Breast epithelium (tissue), 3 donors: ENCODE data around the gene MSANTD7.

Experiments used
- POLR2A ChIP-seq: fragments of 450-650 bp; IDR thresholded peaks from one replicate; pipeline ENCODE4 v1.6.1; 2016; ENCODE audit warnings: antibody characterized with exemption, mild to moderate bottlenecking, moderate library complexity
- POLR2AphosphoS5 ChIP-seq, 3 donors: sonication (generic); formaldehyde crosslinking; IDR thresholded peaks; one replicate each; pipeline ENCODE4 v1.6.1; 2017; ENCODE audit warnings: antibody characterized with exemption in 3 of 3
- TF ChIP-seq, protein P1 (sequence below), 3 donors: fragments of 450-650 bp; IDR thresholded peaks; one replicate each; pipeline ENCODE4 v1.5.1; 2016 to 2017; ENCODE audit warnings: antibody characterized with exemption in 3 of 3, mild to moderate bottlenecking in 3 of 3, moderate library complexity in 3 of 3

DNA sequence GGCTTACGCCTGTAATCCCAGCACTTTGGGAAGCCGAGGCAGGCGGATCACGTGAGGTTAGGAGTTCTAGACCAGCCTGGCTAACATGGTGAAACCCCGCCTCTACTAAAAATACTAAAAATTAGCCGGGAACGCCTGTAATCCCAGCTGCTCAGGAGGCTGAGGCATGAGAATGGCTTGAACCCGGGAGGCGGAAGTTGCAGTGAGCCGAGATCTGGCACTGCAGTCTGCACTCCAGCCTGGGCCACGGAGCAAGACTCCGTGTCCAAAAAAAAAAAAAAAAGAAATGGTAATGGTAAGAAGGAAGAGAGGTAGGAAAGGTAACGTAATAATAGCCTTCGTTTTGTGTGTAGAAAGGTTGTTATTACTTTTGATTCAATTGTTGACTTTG, 1.2 kb downstream of the MSANTD7 start:
- TF ChIP-seq, protein P1, sequence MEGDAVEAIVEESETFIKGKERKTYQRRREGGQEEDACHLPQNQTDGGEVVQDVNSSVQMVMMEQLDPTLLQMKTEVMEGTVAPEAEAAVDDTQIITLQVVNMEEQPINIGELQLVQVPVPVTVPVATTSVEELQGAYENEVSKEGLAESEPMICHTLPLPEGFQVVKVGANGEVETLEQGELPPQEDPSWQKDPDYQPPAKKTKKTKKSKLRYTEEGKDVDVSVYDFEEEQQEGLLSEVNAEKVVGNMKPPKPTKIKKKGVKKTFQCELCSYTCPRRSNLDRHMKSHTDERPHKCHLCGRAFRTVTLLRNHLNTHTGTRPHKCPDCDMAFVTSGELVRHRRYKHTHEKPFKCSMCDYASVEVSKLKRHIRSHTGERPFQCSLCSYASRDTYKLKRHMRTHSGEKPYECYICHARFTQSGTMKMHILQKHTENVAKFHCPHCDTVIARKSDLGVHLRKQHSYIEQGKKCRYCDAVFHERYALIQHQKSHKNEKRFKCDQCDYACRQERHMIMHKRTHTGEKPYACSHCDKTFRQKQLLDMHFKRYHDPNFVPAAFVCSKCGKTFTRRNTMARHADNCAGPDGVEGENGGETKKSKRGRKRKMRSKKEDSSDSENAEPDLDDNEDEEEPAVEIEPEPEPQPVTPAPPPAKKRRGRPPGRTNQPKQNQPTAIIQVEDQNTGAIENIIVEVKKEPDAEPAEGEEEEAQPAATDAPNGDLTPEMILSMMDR (IDR thresholded peaks at IDR 0.05), result no peak
- TF ChIP-seq POLR2A (no peak), POLR2AphosphoS5 (IDR thresholded peaks at IDR 0.05) (no peak)
